OCI-LY1 (cell line): Measurements from ENCODE around the gene ZNF485.

ENCODE experiments used
- EZH2 ChIP-seq: fragments of 200-600 bp; sonication (generic), shearing (Covaris generic); IDR thresholded peaks from 2 replicates; pipeline ENCODE4 v1.8.0; 2017; ENCODE audit warnings: borderline replicate concordance, mixed run types, mild to moderate bottlenecking, antibody characterized with exemption, low read length, moderate library complexity, mixed read lengths
- TF ChIP-seq, protein P1 (sequence below): fragments of 200-600 bp; sonication (generic), shearing (Covaris generic); IDR thresholded peaks from 2 replicates; pipeline ENCODE4 v1.5.1; 2017; ENCODE audit warnings: mild to moderate bottlenecking, antibody characterized with exemption, low read length, moderate library complexity, mixed read lengths

DNA sequence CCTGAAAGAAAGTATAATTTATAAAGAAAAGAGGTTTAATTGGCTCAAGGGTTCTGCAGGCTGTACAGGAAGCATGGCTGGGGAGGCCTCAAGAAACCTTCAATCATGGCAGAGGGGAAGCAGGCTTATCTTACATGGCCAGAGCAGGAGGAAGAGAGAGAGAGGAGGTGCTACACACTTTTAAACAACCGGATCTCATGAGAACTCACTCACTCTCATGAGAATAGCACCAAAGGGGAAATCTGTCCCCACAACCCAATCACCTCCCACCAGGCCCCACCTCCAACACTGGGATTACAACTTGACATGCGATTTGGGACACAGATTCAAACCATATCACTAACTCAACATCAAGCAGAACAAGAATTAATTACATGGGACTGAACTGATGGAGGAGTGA, 6.9 kb upstream of the ZNF485 start:
- TF ChIP-seq, protein P1, sequence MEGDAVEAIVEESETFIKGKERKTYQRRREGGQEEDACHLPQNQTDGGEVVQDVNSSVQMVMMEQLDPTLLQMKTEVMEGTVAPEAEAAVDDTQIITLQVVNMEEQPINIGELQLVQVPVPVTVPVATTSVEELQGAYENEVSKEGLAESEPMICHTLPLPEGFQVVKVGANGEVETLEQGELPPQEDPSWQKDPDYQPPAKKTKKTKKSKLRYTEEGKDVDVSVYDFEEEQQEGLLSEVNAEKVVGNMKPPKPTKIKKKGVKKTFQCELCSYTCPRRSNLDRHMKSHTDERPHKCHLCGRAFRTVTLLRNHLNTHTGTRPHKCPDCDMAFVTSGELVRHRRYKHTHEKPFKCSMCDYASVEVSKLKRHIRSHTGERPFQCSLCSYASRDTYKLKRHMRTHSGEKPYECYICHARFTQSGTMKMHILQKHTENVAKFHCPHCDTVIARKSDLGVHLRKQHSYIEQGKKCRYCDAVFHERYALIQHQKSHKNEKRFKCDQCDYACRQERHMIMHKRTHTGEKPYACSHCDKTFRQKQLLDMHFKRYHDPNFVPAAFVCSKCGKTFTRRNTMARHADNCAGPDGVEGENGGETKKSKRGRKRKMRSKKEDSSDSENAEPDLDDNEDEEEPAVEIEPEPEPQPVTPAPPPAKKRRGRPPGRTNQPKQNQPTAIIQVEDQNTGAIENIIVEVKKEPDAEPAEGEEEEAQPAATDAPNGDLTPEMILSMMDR, result no peak
- TF ChIP-seq EZH2, result no peak
